Smooth muscle cell of the brain vasculature (primary cell): ENCODE data around the gene GLT6D1.

Experiments
- DNase-seq: peaks from one replicate; pipeline ENCODE4 v3.0.0-alpha.2; 2012; ENCODE audit warnings: low read depth, low spot score

GLT6D1 gene

GRCh38 chr9:135608294-135608998 lies 30.9 kb downstream of the GLT6D1 start:
- no peak for DNase-seq

DNA sequence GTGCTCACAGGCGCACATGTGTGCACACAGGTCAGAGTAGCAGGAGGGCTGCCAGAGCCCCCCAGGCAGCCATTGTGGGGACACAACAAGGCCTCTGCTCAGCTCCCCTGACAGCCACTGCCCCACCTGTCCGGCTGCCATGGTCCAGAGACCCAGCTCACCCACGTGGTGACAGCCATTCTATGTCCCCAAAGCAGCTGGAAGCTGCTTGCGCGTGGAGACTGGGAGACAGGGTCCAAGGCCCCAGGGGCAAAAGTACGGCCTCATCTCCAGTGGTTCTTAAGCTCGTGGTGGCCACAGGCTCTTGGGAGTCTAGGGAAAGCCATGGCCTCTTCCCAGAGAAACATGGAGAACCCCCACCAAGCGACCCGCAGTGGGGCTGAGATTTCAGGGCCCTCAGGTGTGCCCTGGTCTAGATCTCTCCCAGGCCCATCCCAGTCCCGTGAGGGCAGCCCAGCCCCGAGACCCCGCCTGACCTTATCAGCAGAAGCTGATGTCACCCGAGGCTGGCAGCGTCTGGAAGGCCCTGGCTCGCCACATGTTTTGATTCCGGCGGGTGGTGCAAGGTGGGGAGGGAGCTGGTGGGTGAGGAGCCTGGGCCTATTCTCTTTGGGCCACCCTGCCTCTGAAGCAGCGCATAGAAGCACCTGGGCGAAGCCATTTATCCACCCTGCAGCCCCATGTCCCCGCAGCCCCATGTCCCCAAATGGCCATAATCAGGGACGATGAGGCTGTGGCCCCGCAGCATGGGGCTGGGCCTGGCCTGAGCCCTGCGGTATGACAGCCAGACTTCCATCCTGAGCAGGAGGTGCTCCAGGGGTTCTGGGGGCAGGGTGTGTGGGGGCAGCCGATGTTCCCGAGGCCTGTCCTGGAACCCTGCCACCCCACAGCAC lies 31.7 kb downstream of the GLT6D1 start:
- DNase-seq = no peak

GRCh38 chr9:135606885-135607259 lies 32.5 kb downstream of the GLT6D1 start:
- no peak for DNase-seq

- no peak for DNase-seq
Observed at GRCh38 chr9:135605238-135605781, 34.0 kb downstream of the GLT6D1 start.

DNA sequence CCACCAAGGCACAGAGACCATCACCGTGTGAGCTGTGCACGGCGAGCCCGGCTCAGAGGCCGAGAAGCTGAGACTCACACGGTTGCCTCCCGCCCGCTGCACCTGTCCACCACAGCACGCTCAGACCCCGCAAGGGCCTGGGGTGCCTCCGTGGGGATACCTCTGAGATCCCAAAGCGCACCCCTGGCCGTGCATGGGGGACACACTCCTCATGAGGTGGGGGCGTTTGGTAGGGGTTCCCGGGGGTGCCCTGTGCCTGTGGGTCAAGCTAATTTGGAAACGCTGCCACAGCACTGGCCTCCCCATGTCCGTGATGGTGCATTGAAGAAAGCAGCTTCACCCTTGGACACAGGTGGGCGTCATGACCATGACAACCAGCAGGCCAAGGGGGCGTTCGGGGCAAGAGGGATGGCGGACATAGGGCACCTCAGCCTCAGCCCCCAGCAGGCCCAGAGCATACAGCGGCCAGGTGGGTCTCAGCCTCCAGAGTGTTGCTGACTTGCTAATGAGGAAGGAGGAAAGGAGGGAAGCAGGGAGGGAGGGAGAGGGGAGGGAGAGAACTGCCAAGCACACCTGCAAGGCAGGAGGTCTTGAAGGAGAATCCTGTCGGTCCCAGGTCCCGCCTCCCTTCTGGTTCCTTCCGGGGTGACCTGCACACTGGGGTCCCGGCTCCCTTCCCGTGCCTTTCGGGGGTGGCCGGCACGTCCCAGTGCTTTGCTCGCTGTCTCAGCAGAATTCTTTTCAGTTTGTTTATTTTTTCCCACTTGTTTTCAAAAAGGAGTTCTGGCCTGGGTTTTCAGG lies 34.7 kb downstream of the GLT6D1 start:
- no peak for DNase-seq

- DNase-seq = peak; percentile 1
Observed at GRCh38 chr9:135602789-135603481, 36.4 kb downstream of the GLT6D1 start.

DNA sequence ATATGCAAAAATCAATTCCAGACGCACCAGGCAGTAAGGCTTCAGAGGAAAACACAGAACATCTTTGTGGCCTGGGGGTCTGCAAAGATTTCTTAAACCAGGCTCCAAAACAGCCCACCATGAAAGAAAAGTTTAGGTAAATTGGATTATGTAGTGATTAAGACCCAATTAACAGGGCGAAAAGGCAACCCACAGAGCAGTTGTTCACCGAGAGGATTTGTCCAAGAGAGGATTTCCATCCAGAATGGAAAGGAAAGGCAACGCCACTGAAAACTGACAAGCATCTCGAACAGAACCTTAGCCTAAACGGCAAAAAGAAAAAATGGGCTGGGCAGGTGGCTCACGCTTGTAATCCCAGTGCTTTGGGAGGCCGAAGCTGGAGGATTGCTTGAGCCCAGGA lies 37.4 kb downstream of the GLT6D1 start:
- no peak for DNase-seq

DNA sequence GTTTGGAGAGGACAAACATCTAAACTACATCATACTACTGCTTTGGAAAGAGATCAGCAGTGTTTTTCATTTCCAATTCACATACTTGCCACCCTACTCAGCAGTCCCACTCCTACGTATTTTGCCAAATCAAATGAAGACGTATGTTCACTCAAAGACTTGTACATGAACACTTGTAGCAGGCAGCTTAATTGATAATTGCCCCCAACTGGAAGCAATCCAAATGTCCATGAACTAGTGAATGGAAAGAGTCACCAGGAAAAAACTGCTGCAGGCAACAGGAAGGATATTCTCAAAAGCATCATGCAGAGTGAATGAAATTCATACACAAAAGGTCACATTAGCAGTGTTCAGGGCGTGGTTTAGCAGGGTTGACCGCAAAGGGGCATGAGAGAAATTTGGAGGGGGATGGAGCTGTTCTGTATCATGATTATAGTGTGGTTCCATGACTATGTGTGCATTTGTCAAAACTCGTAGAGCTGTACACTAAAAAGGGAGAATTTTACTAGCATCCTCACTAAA lies 39.0 kb downstream of the GLT6D1 start:
- DNase-seq = no peak

DNA sequence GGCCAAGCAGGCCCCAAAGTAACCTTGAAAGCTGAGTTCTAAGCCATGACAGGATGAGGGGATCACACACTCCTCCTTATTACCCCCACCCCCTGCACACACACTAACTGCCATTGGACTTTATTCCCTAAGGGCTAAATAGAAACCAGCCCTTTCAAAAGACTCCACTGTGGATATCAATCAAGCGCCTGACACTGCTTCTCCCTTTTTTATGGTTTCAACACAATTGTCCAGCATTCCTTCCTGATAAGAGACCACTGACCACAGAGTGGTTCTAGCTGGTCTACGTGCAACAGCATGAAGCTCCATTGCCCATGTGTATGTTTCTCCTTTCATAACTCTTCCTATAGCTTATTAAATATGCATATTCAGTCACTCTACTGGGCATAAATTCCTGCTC lies 43.1 kb downstream of the GLT6D1 start:
- no peak for DNase-seq

- DNase-seq = no peak
Observed at GRCh38 chr9:135592625-135593024, 46.7 kb downstream of the GLT6D1 start.

GRCh38 chr9:135592331-135592590 lies 47.1 kb downstream of the GLT6D1 start:
- no peak for DNase-seq

DNA sequence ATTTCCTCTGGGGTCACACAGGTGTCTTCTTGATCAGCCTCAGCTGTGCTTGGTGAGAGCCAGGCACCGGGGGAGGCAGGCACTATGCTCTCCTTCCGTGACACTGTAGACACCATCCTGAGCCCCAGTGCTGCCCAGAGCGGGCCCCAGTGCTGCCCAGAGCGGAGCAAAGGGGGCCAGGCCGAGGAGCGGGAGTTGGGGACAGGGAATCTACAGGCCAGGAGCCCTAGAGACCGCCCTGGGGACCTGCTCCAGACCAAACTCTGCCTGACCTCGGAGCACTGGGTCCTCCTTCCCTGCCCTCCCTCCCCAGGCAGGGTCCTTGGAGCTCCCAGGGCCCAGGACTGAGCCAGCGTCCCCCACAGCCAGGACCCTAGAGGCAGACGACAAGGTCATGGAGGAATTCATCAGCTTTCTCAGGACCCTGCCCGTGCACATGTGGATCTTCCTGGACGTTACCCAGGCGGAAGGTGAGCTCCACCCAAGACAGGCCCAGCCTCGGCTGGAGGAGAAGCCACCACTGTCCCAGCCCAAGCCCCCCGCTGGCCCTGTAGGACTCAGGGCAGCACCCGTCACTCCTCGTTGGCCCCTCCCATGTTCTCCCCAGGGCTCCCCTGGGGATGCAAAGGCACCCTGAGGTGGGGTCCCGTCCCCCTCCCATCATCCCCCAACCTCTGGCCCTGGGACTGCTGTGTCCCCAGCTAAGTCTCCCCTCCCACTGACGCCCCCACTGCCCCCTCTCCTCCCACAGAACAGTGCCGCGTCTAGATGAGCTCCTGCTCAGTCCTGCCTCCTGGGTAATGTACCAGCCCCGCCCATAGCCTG lies 47.6 kb downstream of the GLT6D1 start:
- DNase-seq = no peak

- no peak for DNase-seq
Observed at GRCh38 chr9:135590486-135591079, 48.8 kb downstream of the GLT6D1 start.

- DNase-seq = no peak
Observed at GRCh38 chr9:135589596-135590485, 49.5 kb downstream of the GLT6D1 start.

DNA sequence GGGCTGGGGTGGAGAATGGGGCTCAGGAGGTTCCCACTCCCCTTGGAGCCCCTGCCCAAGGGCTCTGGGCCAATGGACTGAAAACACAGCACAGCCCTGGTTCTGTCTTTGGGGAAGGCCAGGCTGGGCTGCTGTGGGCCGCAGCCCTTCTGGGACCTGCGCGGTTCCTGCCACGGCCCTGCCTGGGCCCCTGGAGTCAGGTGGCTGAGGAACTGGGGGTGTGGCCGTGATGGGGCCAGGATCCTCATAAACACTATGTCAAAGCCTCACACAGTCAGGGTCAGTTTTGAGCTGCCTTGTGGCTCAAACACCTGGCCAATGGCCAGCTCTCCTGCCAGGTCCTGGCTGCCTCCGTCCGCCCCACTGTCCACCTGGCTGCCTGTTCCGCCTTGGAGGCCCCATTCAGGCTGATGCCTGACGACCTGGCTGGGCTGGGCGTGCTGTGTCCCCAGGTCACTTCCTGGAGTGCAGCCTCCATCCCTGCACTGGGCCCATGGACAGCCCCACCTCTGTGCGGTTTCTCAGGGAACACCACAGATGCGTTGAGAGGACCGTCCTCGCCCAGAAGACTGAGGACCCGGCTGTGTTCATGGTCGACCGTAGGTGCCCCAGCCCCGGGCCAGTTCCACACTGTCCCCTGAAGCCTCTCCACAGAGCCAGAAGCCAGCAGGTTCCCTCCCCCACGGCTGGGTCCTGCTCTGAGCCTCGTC lies 50.3 kb downstream of the GLT6D1 start:
- DNase-seq = no peak

DNA sequence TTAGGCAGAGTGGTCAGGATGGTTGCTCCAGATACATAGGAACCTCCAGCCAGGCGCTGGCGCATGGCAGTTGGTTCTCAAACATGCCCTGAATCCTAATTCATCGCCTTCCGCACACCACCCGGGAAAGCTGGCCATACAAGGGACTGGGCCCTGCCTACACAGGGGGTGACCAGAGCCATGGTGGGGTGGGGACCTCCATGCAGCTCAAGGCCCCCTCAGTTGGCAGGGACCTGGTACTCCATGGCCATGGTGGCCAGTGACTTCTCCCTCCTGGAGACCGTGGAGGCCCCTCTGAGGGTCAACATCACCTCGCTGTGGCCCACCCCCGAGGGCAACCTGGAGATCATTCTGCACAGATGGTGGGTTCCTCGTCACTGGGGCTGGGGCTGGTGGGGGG lies 51.0 kb downstream of the GLT6D1 start:
- no peak for DNase-seq

DNA sequence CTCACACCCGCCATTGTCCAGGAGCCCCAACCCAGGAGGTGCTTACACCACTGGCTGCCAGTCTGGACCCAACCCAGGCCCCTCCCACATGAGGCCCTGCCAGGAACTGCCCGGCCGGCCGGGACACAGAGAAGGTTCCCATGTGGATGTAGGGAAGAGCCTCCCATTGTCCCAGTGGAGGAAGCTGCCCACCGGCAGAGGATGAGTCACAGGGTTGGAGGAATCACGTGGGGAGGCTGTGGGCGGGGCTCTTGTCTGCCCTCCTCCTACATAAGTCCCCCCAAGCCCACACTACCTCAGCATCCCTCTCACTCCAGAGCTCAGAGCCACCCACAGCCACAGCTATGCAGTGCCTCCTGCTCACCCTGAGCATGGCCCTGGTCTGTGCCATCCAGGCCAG lies 51.7 kb downstream of the GLT6D1 start:
- DNase-seq = no peak

GRCh38 chr9:135586601-135587109 lies 52.7 kb downstream of the GLT6D1 start:
- no peak for DNase-seq
